Suppressor macrophage treated with lipopolysaccharide for 4 hours (primary cell): ENCODE data around the gene GLYATL3.

Experiments
- DNase-seq: peaks from one replicate; pipeline ENCODE4 v3.0.0-alpha.2; 2020

The GLYATL3 gene

GRCh38 chr6:49548613-49549304 is 49.0 kb downstream of the GLYATL3 start:
- no peak for DNase-seq

DNA sequence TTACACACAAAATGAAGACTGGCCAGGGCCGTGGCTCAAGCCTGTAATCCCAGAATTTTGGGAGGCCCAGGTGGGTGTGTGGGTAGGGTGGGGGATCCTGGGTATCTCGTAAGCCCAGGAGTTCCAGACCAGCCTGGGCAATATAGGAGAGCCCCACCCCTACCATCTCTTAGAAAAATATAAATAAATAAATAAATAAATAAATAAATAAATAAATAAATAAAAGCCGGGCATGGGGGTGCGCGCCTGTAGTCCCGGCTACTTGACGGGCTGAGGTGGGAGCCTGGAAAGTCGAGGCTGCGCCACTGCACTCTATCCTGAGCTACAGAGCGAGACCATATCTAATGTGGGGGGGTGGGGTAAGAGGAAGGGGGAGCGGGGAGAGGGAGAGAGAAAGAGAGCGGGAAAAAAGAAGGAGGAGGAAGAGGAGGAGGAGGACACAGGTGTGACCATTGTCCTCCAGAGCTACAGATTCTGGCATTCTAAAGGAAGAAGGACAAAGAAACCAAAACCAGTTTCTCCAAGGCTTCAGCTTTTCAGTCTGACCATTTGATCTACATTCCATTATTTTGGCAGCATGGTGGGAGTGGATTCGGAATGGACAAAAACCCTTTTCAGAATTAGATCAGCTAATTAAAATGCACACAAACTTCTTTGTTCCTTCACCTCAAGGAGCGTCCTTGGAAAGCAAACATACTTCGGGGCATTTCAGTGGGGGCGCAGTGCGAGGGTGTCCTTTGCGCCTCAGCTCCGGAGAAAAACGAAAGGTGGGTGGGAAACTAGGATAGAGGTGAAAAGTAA is 50.2 kb downstream of the GLYATL3 start:
- no peak for DNase-seq

DNA sequence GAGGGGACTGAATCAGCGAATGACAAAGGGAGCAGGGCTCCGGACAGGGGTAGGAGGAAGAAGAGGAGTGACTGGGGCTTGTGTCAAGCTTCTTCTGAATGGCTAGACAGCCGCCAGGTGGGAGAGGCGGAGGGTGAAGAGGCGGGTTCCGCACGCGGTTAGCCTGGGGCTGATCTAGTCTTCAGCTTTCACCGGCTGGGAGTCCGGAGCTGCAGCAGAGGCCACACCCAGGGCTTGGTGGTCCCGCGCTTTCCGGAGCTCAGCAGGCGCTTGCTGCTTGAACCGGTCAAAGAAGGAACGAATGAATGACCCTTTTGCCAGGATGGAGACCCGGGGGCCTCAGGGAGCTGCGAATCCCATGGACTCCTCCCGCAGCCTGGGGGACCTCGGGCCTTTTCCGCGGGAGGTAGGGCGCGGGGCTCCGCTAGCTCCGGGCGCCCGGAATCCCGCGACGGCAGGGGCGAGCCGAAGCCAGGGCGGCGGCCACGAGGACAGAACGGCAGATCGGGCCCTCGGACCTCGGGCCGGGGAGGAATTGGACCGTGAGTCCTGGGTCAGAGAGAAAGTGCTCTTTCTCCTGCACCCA is 50.9 kb downstream of the GLYATL3 start, which contains the start of gene C6orf141:
Gene C6orf141, plus strand, starts transcription at position 177 of the 586 bp plus-strand sequence. Its CDS starts 125 bp downstream, at position 302.
- no peak for DNase-seq

- no peak for DNase-seq
Measured at GRCh38 chr6:49551078-49551865, 51.5 kb downstream of the GLYATL3 start.

- peak; percentile 50 for DNase-seq
Measured at GRCh38 chr6:49551866-49552129, 52.1 kb downstream of the GLYATL3 start.

DNA sequence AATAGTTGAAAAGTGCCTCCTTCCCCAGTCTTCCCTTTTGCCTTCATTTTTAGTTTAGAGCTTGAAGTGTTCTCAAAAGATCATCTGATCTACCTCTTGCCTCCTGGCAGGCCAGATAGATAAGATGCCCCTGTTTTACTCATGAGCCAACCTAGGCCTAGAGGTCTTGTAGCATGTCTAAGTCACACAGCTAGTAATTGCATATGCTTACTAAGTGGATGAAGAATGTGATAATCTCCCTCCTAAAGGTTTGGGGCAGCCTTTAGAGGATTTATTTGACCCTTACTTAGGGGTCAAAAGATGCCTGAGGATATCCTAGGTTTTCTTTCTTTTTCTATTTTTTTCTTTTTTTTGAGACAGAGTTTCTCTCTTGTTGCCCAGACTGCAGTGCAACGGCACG is 52.9 kb downstream of the GLYATL3 start:
- DNase-seq: no peak

DNA sequence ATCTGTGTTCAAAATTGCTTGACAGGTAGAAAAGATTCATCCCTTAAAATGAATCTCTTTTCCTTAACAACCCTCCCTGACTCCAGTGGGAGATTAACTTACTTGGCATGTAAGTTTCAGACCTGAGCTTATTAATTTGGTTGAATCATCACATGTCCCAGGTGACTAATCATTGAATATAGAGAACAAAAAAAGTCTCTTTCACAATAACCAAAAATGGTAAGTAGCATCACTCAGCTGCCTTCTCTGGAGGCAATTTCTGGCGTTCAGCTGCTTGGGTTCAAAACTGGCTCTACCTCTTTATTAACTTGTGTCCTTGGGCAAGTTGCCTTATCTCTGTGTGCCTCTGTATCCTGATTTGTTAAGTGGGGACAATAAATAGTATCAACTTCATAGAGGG is 53.7 kb downstream of the GLYATL3 start:
- DNase-seq: no peak

- DNase-seq: no peak
Measured at GRCh38 chr6:49555951-49556350, 56.2 kb downstream of the GLYATL3 start.

DNA sequence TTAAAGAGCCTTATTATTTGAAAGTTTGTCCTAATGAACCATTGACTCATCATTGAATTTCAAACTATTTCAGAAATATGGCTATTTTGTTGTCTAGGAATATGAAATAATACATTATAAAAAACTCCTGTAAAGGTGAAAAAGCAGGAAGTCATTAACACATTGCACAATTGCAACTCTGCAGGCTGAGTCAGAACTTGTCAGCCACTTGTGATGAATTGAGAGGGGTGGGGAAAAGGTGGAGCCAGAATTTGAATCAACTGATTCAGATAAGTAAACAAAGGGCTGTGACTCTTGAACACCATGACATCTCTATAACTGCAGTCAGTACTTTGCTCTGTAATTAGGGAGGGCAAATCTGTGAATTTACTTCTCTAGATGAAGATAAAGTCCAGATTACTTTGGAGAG is 56.7 kb downstream of the GLYATL3 start:
- DNase-seq: peak; percentile 63

GRCh38 chr6:49557177-49557576 is 57.5 kb downstream of the GLYATL3 start:
- DNase-seq: no peak

- no peak for DNase-seq
Measured at GRCh38 chr6:49558238-49558637, 58.5 kb downstream of the GLYATL3 start.

DNA sequence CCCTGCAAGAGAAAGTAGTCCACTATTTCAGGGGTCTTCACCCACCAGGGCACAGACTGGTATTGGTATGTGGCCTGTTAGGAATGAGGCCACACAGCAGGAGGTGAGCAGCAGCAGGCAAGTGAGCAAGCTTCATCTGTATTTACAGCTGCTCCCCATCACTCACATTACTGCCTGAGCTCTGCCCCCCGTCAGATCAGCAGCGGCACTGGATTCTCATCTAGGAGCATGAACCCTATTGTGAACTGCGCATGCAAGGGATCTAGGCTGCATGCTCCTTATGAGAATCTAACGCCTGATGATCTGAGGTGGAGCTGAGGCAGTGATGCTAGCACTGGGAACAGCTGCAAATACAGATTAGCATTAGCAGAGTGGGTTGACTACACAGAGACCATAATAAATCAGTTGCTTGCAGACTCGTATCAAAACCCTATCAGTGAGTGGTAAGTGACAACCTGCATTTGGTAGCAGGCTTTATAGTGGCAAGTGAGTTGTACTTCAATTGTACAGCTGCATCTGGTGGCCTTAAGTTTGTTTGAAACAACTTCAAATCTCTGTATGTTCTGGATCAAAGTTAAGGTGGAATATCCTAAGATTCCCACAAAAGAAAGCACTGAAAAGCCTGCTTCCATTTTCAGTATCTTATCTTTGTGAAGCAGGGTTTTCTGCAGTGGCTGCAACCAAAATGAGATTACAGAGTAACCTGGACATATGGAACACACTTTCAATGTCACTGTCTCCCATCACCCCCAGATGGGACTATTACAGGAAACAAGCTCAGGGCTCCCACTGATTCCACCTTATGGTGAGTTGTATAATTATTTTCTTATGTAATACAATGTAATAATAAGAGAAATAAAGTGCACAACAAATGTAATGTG is 63.5 kb downstream of the GLYATL3 start:
- DNase-seq: no peak

- DNase-seq: no peak
Measured at GRCh38 chr6:49564552-49564951, 64.8 kb downstream of the GLYATL3 start.

DNA sequence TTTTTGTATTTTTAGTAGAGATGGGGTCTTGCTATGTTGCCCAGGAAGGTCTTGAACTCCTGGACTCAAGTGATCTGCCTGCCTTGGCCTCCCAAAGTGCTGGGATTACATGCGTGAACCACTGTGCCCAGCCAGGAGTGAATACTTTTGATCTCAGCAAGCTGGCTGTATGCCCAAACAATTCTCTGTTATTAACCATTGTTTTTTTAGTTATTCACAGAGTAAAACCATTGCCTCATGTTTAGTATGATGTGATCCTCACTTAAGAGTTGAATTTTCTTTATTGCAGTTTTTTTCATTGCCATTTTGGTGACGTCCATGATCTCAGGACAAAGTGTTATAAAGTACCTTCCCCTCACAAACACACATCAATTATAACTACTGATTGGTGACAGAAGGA is 65.5 kb downstream of the GLYATL3 start:
- no peak for DNase-seq

- no peak for DNase-seq
Measured at GRCh38 chr6:49565855-49566254, 66.1 kb downstream of the GLYATL3 start.

DNA sequence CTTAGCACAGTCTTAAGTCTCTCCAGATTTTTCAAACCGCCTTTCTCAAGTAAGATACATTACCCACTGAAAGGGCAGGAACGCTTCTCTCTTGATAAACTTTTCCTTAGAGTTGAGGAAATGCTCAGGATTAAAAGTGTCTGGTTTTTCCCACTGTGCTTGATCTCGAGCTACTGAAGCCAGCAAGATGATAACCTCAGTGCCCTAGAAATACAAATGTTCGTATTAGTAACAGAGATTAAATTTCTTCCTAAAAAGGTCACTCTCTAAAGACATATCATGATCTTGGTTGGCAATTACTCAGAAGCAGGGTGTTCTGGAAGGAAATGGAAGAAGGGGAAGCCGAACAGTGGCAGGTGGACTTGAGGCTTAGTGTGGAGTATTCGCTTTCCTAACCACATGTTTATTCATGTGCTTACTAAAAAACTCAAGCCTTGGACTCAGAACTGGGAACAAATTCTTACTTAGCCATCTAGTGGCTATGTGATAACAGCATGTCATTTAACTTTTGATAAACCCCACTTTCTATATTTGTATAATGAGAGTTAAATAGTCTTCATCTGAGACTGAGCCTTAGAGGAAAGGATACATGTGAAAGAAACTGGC is 70.9 kb downstream of the GLYATL3 start:
- no peak for DNase-seq

DNA sequence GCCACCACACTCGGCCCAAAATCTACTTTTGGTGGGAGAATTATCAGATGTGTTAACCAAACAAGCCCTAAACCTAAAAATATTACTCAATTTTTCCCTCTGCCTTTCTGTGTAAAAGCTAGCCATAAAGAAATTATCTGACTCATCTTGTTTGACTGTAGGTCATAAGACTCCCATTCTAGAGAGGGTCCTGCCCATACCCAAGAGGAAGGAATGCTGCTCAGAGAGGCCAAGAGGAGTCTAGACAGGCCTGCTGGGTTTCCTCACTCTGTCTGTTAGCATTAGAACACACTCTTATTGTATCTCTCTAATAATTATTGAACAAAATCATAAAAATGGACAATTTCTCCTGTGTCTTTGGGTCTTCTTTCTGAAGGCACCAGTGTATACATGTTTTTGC is 76.9 kb downstream of the GLYATL3 start:
- DNase-seq: no peak
